GM23338 (cell line): ENCODE data around the gene DNLZ.

Experiments used
- POLR2AphosphoS5 ChIP-seq: IDR thresholded peaks from 2 replicates; pipeline ENCODE4 v1.6.1; 2016; ENCODE audit warnings: antibody characterized with exemption, low read depth
- TF ChIP-seq, protein P1 (sequence below), 2 experiments: fragments of 200-600 bp in 1 of 2; sonication (generic) in 1 of 2; conservative IDR thresholded peaks; 2 replicates each; pipeline versions ENCODE4 v1.5.1 to v1.6.1; 2016 to 2017; ENCODE audit warnings: antibody characterized with exemption in 2 of 2, low read depth in 2 of 2, mild to moderate bottlenecking in 2 of 2, moderate library complexity in 1 of 2

DNA sequence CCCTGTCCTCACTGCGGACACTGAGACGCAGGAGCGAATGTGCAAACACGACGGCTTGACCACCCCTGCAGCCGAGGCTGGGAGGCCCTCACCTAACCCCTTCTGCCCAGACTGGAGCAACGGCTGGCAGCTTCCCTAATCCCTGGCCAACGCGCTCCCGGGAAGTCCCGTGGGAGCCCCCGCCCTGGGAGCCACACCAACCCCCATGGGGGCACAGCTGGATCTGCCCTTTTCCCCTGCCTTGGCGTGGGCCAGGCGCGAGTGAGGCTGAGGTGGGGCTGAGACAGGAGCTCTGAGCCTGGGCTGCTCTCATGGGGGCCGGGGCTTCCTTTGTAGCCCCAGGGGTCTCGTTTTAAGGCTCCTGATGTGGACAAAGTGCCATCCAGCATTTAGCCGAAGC, 4.6 kb upstream of the DNLZ start:
- TF ChIP-seq POLR2AphosphoS5 = no peak
- TF ChIP-seq, protein P1, sequence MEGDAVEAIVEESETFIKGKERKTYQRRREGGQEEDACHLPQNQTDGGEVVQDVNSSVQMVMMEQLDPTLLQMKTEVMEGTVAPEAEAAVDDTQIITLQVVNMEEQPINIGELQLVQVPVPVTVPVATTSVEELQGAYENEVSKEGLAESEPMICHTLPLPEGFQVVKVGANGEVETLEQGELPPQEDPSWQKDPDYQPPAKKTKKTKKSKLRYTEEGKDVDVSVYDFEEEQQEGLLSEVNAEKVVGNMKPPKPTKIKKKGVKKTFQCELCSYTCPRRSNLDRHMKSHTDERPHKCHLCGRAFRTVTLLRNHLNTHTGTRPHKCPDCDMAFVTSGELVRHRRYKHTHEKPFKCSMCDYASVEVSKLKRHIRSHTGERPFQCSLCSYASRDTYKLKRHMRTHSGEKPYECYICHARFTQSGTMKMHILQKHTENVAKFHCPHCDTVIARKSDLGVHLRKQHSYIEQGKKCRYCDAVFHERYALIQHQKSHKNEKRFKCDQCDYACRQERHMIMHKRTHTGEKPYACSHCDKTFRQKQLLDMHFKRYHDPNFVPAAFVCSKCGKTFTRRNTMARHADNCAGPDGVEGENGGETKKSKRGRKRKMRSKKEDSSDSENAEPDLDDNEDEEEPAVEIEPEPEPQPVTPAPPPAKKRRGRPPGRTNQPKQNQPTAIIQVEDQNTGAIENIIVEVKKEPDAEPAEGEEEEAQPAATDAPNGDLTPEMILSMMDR (conservative IDR thresholded peaks at IDR 0.05; ENCODE audit: low read depth in 2 of 2) = no peak
